Measurements from ENCODE around the gene FBXO42. TPM values are rescaled to one million over a fixed set of nuclear protein-coding genes. Genes with fewer than 3 reads are reported as not detected.

The FBXO42 gene
- total and polyA plus RNA-seq, 9 of the 15 experiments (the other 6 are each of a cell fraction or from before 2014, with no cell fraction given): 7.2 to 24.8 (median 17.4) TPM

GRCh38 chr1:16236511-16237342, 115.6 kb downstream of the FBXO42 start, which contains the start of gene CPLANE2 (continued):
- TF ChIP-seq, protein P1, sequence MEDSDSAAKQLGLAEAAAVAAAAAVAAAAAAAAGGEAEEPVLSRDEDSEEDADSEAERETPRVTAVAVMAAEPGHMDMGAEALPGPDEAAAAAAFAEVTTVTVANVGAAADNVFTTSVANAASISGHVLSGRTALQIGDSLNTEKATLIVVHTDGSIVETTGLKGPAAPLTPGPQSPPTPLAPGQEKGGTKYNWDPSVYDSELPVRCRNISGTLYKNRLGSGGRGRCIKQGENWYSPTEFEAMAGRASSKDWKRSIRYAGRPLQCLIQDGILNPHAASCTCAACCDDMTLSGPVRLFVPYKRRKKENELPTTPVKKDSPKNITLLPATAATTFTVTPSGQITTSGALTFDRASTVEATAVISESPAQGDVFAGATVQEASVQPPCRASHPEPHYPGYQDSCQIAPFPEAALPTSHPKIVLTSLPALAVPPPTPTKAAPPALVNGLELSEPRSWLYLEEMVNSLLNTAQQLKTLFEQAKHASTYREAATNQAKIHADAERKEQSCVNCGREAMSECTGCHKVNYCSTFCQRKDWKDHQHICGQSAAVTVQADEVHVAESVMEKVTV (CRISPR knock-in tag; IDR thresholded peaks at IDR 0.05): no peak
- TF ChIP-seq TBL1XR1 (IDR thresholded peaks at IDR 0.05; ENCODE audit: low read length in 2 of 2) (peak in 1 of 2 experiments; percentile 47; a peak in 2 of 4 replicates), BMI1 (IDR thresholded peaks at IDR 0.05; ENCODE audit: low read length) (peak; percentile 94), RCOR1 (IDR thresholded peaks at IDR 0.05; ENCODE audit: borderline replicate concordance in 1 of 2, low read depth in 2 of 2, low read length in 2 of 2) (peak; percentile 44 to 78; a peak in 2 of 4 replicates), ZNF586 (CRISPR knock-in tag; conservative IDR thresholded peaks at IDR 0.05) (no peak), E2F3 (CRISPR knock-in tag; IDR thresholded peaks at IDR 0.05) (no peak; the same call in 1 of the 2 replicates), MAFK (IDR thresholded peaks at IDR 0.05; ENCODE audit: low read length) (no peak), RAD21 (CRISPR knock-in tag; conservative IDR thresholded peaks at IDR 0.05 in 1 of 2, IDR thresholded peaks at IDR 0.05 in 1 of 2) (no peak), PHB2 (IDR thresholded peaks at IDR 0.05; ENCODE audit: low read depth) (no peak), FIP1L1 (IDR thresholded peaks at IDR 0.05; ENCODE audit: low read depth, low read length, poor library complexity, severe bottlenecking) (no peak), ARID3A (IDR thresholded peaks at IDR 0.05; ENCODE audit: borderline replicate concordance, low read depth, low read length) (no peak), TFAP4 (CRISPR knock-in tag; IDR thresholded peaks at IDR 0.05; ENCODE audit: borderline replicate concordance) (peak; percentile 40; the same call in 1 of the 2 replicates), TBP (optimal IDR thresholded peaks at IDR 0.05; ENCODE audit: low read depth, low read length) (peak; percentile 81), ZNF717 (CRISPR knock-in tag; IDR thresholded peaks at IDR 0.05) (no peak), GABPB1 (CRISPR knock-in tag; IDR thresholded peaks at IDR 0.05) (peak; percentile 82)
- TF ChIP-seq, protein P2, sequence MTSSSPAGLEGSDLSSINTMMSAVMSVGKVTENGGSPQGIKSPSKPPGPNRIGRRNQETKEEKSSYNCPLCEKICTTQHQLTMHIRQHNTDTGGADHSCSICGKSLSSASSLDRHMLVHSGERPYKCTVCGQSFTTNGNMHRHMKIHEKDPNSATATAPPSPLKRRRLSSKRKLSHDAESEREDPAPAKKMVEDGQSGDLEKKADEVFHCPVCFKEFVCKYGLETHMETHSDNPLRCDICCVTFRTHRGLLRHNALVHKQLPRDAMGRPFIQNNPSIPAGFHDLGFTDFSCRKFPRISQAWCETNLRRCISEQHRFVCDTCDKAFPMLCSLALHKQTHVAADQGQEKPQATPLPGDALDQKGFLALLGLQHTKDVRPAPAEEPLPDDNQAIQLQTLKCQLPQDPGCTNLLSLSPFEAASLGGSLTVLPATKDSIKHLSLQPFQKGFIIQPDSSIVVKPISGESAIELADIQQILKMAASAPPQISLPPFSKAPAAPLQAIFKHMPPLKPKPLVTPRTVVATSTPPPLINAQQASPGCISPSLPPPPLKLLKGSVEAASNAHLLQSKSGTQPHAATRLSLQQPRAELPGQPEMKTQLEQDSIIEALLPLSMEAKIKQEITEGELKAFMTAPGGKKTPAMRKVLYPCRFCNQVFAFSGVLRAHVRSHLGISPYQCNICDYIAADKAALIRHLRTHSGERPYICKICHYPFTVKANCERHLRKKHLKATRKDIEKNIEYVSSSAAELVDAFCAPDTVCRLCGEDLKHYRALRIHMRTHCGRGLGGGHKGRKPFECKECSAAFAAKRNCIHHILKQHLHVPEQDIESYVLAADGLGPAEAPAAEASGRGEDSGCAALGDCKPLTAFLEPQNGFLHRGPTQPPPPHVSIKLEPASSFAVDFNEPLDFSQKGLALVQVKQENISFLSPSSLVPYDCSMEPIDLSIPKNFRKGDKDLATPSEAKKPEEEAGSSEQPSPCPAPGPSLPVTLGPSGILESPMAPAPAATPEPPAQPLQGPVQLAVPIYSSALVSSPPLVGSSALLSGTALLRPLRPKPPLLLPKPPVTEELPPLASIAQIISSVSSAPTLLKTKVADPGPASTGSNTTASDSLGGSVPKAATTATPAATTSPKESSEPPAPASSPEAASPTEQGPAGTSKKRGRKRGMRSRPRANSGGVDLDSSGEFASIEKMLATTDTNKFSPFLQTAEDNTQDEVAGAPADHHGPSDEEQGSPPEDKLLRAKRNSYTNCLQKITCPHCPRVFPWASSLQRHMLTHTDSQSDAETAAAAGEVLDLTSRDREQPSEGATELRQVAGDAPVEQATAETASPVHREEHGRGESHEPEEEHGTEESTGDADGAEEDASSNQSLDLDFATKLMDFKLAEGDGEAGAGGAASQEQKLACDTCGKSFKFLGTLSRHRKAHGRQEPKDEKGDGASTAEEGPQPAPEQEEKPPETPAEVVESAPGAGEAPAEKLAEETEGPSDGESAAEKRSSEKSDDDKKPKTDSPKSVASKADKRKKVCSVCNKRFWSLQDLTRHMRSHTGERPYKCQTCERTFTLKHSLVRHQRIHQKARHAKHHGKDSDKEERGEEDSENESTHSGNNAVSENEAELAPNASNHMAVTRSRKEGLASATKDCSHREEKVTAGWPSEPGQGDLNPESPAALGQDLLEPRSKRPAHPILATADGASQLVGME (CRISPR knock-in tag; IDR thresholded peaks at IDR 0.05): no peak

Measured in K562 (cell line).